GM20000 (cell line): ENCODE measurements around the gene SCYGR4.

Source experiments
- DNase-seq: peaks from one replicate; pipeline ENCODE4 v3.0.0; 2012; ENCODE audit warnings: low spot score
- TF ChIP-seq, protein P1 (sequence below): IDR thresholded peaks from 2 replicates; pipeline ENCODE4 v1.5.1; 2012; ENCODE audit warnings: mild to moderate bottlenecking, control low read depth; ENCODE audit errors: extremely low read depth, missing control alignments

SCYGR4 gene, protein sequence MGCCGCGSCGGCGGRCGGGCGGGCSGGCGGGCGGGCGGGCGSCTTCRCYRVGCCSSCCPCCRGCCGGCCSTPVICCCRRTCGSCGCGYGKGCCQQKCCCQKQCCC

DNA sequence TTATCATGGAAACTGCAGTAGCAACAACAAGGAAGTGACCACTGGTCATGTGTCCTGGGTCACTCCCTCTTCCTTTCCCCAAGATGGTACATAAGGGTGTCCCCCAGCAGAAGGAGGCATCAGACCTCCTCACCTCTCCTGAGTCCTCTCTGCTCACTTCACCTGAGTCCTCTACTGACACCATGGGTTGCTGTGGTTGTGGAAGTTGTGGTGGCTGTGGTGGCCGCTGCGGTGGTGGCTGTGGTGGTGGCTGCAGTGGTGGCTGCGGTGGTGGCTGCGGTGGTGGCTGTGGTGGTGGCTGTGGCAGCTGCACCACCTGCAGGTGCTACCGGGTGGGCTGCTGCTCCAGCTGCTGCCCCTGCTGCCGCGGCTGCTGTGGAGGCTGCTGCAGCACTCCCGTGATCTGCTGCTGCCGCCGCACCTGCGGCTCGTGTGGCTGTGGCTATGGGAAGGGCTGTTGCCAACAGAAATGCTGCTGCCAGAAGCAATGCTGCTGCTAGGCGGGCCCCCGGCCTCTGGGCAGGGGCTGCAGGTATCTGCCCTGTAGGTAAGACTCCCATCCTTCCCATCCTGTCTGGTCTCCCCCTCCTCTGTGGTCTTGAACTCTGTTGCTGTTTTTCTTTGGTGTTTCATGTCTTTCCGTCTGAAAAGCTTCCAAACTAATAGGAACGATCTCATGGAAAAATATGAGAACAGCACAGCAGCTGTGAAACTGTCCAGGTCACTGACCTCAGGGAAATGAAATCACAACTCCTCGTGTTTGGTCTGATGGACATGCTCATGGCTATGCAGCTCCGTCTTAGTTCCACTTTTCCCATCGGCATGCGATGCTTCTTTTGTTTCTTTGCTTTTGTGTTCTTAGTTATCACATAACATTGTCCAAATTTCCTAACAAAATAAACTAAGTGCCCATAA lies at the start of gene SCYGR4:
TSS of gene SCYGR4 (plus strand) at position 183 of the 915 bp plus-strand sequence. CDS start at position 183, 0 bp downstream.
- DNase-seq, result no peak
- TF ChIP-seq, protein P1, sequence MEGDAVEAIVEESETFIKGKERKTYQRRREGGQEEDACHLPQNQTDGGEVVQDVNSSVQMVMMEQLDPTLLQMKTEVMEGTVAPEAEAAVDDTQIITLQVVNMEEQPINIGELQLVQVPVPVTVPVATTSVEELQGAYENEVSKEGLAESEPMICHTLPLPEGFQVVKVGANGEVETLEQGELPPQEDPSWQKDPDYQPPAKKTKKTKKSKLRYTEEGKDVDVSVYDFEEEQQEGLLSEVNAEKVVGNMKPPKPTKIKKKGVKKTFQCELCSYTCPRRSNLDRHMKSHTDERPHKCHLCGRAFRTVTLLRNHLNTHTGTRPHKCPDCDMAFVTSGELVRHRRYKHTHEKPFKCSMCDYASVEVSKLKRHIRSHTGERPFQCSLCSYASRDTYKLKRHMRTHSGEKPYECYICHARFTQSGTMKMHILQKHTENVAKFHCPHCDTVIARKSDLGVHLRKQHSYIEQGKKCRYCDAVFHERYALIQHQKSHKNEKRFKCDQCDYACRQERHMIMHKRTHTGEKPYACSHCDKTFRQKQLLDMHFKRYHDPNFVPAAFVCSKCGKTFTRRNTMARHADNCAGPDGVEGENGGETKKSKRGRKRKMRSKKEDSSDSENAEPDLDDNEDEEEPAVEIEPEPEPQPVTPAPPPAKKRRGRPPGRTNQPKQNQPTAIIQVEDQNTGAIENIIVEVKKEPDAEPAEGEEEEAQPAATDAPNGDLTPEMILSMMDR, result no peak

DNA sequence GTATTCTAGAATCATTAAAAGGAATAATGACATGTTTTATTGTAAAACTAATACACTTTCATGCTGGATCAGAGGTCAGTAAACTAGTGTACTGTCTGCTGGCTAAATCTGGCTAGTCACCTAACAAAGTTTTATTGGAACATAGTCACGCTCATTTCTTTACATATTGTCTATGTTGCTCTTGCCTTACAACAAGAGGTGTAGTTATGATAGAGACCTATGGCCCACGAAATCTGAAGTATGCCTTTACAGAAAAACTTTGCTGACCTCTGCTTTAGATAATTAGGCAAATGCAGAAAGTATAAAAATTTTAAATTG lies 48.5 kb upstream of the SCYGR4 start:
- DNase-seq, result no peak
- TF ChIP-seq, protein P1, result no peak

DNA sequence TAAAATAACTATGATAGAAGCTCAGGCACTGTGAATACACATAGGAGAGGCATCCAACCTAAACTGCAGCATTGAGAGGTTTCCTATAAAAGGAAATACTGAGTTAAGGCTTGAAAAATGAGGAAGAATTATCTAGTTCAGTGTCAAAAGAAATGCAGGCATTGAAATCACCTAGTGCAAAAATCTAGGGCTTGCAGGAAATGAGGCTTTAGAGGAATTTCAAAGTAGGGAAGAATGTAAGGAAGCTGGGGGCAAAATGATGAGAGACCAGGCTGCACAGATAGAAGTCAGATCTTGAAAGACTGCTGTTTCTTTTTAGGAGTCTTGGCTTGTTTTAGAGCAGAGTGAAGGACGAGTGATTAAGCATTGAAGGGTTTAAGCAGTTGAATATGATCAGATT lies 46.7 kb upstream of the SCYGR4 start:
- no peak for DNase-seq
- TF ChIP-seq, protein P1, result no peak

DNA sequence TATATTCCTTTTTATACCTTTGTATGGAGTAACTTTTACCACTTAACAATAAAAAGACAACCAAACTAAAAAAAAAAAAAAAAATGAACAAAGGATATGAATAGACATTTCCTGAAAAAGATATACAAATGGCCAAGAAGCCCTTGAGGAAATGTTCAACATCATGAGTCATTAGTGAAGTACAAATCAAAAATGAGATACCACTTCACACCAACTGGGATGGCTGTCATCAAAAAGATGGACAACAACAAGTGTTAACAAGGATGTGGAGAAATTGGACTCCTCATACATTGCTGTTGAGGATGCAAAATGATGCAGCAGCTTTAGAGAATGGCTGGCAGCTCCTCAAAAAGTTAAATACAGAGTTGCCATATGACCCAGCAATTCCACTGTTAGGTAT lies 41.2 kb upstream of the SCYGR4 start:
- DNase-seq, result no peak

DNA sequence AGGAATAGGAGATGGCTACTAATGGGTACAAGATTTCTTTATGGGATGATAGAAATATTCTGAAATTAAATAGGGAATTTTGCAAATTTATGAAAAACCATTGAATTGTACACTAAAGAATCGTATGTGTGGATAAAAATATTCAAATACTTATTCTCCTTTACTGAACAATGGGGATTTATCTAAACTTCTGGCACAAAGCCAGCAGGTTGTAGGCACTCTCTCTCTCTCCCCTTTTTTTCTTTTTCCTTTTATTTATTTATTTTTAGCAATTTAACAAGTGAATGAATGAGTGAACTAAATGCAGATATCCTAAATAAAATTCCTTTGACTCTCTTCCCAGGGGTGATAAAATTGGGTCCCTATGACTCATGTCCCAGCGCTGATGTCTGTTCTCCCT lies 40.5 kb upstream of the SCYGR4 start:
- no peak for DNase-seq
- TF ChIP-seq, protein P1, result no peak

More for the DNA sequence above, 41.2 kb upstream of the SCYGR4 start:
- TF ChIP-seq, protein P1, result no peak

DNA sequence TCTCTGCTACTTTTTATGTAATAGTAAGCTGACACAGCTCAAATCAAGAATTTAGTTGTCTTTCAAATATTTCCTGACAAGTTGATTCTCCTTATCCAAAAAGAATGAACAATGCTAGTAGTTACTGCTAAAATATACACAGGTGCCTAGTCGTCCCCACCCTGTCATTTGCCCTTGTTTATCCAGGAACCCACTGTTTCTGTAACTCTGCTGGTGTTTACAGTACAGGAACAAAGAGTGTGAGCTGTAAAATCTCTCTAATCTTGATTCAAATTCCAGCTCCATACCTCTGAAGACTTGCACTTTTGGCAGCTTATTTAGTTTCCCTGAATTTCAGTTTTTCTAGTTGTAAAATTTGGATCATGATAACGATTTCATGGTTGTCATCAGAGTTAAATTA lies 39.7 kb upstream of the SCYGR4 start:
- TF ChIP-seq, protein P1, result no peak
- no peak for DNase-seq

DNA sequence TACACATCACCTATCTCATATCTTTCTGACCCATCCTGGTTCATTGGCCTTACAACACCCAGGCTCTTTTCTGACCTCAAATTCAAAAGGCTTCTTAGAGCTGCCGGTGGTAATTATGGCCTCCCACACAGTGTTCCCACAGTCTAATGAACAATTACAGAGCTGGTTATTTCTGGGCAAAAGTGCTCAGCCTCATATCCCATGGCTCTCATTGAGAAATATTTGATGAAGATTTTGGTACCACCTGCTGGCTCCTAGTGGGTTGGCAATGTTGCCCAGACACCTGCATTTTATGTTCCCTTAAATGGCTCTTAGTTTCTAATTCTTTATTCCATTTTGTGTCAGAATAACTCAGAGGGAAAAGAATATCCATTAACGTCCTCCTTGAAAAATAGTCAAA lies 38.7 kb upstream of the SCYGR4 start:
- DNase-seq, result no peak
- TF ChIP-seq, protein P1, result no peak
